GM18498 (cell line): ENCODE results near the gene PARD3.
"Not testable (repeated sequence)": the region's sequence is repeated elsewhere in the genome, so short reads cannot be mapped to it uniquely, and the experiment has no call there.

ENCODE experiments used
- ATAC-seq: cut with Tn5 transposase; IDR thresholded peaks from one replicate; pipeline ENCODE4 v1.9.1; 2021; ENCODE audit warnings: mild to moderate bottlenecking, moderate library complexity; ENCODE audit not compliant: unreplicated experiment

The PARD3 gene

DNA sequence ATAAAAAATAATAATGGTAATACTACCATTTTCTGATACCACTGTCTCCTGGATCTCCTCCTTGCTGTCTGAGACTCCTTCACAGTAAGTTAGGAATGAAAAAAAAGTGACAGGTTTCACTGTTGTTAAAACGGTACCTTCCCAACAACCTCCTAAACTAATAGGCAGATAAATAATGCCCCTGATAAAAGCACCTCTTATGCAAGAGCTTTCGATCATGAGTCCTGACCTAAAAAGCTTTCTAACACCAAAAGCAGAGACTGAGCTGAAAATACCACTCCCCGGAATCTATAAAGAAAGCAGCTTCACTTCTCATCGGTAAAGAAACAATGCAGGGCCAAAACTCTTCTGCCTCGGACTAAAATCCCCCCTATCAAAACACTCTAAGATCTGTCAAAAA, 14.5 kb downstream of the PARD3 start:
- no peak for ATAC-seq

GRCh38 chr10:34798654-34799053, 16.4 kb downstream of the PARD3 start:
- no peak for ATAC-seq

DNA sequence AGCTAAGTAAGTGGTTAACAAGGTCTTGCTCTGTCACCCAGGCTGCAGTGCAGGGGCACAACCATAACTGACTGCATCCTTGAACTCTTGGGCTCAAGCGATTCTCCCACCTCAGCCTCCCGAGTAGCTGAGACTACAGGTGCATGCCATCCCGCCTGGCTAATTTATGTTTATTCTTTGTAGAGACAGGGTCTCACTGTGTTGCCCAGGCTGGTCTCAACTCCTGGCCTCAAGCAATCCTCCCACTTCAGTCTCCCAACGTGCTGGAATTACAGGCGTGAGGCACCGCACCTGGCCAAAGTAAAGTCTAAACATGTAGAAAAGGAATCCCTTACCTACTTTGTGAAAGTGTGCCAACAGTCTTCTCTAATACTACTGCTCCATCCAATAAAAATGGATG, 17.9 kb downstream of the PARD3 start:
- ATAC-seq: no peak

DNA sequence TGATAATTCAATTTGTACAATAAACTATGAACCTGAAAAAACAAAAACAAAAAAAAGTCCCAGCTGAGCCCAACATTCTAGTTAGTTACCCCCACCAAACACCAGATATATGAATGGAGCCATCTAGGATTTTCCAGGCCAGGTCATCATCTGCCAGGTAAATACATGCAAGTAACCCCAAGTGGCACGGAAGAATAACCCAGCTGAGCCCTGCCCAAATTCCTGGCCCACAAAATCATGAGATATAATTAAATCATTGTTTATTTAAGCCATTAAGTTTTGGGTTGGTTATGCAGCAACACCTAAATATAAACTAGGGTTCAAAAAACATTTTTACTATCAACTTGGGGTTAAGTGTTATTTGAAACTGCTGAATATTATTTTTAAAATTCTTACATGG, 19.0 kb downstream of the PARD3 start:
- ATAC-seq: no peak

- no peak for ATAC-seq
Measured at GRCh38 chr10:34795334-34795733, 19.8 kb downstream of the PARD3 start.

DNA sequence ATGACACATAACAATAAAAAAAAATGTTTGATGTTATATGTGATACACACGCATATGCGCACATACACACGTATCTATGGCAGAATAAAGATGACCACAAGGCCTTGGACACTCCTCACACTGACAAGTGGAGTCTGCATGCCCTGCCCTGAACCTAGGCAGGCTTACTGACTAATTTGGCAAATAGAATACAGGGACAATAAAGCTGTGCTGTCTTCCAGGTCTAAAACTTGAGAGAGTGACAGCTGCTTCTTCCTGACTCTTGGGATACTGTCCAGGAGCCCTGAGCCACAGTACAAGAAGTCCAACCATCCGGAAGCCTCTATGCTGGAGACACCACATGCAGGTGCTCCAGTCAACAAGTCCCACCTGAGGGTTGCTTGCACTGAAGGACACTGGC, 20.3 kb downstream of the PARD3 start:
- no peak for ATAC-seq

DNA sequence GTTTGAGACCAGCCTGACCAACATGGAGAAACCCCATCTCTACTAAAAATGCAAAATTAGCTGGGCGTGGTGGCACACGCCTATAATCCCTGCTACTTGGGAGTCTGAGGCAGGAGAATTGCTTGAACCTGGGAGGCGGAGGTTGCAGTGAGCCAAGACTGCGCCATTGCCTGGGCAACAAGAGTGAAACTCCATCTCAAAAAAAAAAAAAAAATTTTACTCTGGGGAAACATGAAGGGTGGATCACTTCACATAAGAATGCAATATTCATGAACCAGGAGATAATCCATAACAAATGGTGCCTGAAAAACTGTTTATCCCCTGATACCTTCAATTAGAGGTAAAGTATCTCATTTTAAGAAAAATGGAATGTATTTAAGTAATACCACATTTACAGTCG, 21.5 kb downstream of the PARD3 start:
- not testable (repeated sequence) for ATAC-seq

DNA sequence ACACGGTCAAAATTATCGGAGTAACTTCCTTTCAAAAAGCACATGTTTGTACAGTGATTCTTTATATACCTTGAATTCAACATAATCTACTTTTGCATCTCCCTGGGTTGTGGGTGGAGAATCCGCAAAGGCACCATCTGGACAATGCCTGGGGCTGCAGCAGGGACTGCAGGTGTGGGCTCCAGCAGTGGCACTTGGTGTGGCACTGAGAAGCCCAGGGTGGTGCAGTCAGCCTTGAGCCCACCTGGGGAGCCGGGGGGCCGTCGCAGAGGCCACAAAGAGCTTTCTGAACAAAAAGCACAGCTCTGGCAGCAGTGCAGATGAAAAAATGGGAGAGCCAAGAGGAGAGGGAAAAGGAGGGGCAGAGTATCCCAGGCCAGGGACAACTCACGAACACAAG, 22.2 kb downstream of the PARD3 start:
- no peak for ATAC-seq

GRCh38 chr10:34791947-34792346, 23.1 kb downstream of the PARD3 start:
- ATAC-seq: no peak

GRCh38 chr10:34791228-34791627, 23.9 kb downstream of the PARD3 start:
- ATAC-seq: no peak

- no peak for ATAC-seq
Measured at GRCh38 chr10:34789966-34790506, 25.1 kb downstream of the PARD3 start.

- ATAC-seq: no peak
Measured at GRCh38 chr10:34786464-34786863, 28.6 kb downstream of the PARD3 start.

DNA sequence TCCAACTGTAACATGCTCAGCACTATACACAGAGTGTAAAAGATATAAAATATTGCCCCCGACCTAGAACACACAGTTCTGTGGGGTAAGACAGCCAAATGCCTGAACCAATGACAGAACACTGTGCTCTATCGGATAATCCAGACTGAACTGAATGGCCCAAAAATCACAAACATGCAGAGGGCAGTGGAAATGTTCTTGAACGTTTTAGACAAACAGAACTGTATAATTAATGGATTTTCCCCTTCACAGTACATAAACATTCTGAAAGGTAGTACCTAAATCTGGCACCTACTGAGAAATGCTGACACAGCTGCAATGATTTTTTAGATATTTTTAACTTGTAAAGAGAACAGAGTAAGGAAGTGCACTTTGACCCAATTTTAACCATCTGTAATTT, 33.4 kb downstream of the PARD3 start:
- no peak for ATAC-seq

- peak; percentile 83 for ATAC-seq
Measured at GRCh38 chr10:34780818-34781380, 34.2 kb downstream of the PARD3 start.

DNA sequence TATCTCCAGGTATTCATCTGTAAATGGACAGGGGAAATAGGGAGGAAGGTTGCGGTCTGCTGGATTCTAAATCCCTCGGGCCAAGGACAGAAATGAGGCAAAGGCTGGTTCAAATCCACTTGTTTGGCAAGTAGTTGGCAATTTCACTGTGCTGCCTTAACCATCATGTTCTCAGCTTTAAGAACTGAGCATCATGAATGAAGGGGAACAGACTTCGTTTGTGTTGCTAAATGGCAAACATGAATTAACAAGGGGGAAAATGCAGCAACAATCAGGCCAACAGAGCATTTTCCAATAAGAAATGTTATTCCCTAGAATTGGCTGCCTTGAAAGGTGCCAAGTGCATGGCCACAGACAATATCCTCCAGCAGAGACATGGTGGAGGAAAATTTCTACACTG, 36.9 kb downstream of the PARD3 start:
- ATAC-seq: no peak

GRCh38 chr10:34776090-34776690, 38.9 kb downstream of the PARD3 start:
- ATAC-seq: no peak

DNA sequence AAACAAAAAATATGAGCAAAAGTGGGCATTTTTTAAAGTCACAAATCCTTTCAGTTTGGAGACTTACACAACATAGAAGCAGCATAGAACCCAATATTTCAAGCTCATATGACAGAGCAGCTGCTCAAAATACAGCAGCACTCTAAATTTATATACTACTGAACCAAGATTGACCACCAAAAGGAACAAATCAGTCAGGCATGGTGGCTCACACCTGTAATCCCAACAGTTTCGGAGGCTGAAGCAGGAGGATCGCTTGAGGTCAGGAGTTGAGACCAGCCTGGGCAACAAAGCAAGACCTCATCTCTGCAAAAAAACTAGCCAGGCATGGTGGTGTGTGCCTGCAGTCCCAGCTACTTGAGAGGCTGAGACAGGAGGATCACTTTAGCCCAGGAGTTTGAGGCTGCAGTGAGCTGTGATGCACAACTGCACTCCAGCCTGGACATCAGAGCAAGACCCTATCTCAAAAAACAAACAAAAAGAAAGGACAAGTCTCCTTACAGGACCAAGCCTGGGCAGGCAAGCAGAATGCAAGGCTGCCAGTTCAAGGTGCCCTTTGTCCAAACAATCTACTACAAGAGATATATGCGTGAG, 40.0 kb downstream of the PARD3 start:
- no peak for ATAC-seq

DNA sequence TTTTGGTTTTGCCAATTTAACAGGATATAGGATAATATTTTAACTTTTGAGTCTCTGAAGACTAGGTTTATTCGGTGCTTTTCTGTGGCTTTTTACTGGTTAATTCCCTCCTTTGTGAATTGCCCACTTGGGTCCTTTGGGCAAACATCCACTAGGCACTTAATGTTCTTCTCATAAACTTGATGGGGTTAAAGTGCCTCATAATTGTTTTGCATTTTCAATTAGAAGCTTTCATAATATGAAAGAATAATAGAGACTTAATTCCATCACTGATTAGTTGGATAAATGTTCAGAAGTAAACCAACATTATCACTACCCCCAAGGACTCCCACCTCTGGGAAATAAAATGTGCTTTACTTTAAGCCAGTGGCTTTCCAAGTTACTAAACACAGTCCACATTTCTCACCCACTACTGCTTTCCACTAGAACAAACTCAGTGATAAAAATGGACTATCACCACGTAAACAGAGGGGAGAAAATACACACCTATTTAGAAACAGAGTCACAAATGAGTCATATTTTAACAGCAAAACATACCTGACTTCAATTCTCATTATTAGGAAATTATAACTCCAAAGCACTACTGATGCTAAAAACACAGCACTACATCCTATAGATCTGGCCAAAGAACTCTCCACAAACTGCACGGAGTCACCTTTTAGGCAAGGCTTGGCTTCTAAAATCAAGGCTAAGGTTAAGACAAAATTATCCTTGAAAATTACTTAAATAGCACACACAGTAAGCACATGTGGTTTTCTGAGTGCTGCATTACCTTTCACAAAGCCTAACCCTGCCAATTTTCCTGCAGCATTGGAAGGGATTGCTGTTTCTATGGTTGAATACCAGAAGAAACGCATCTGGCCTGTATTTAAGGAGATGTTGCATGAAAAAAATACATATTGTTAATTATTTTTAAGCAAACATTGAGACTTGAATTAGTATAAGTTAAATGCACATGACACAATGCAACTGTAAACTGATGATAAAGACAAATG, 41.2 kb downstream of the PARD3 start:
- ATAC-seq: no peak

DNA sequence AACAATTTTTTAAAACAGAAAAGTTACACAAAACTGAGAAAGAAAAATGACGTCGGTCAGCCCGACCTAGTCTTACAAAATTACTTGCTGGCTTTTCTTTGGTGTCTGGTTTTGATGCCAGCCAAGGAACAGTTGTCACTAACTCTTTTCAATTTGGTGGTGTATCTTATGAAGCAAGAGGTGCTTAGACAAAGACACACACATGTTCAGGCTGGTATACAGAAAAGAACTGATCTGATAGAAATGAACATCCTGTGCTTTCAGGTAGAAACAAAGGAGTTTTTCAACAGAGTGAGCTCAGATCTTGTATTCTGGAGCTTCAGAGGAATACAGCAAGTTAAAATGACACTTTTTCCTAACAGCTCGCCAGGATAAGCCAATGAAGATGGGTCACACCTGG, 43.6 kb downstream of the PARD3 start:
- ATAC-seq: no peak

DNA sequence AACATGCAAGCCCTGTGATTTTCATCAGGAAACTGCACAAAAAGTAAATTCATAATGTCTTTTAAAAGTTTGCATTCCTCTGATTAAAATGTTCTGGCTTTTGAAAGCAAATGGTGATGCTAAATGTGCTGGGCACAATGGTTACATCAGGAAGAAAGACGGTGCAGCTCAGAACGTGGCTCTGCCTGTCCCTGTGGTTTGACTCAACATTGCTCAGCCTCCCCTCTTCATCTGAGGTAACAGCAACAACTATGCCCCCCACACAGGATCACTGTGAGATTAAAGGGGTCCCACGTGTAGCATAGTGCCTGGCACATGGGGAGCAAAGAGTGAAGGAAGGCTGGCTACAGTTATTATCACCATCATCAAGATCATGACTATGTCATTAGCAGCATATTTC, 44.0 kb downstream of the PARD3 start:
- no peak for ATAC-seq

- no peak for ATAC-seq
Measured at GRCh38 chr10:34769899-34770298, 45.2 kb downstream of the PARD3 start.
